GM23248 (cell line): ENCODE data around the gene FAM9B.

Source experiments
- EZH2 ChIP-seq: fragments of 200-600 bp; sonication (generic); IDR thresholded peaks from 2 replicates; pipeline ENCODE4 v1.6.1; 2018; ENCODE audit warnings: antibody characterized with exemption, mild to moderate bottlenecking; ENCODE audit not compliant: insufficient read depth, poor library complexity, severe bottlenecking
- EZH2phosphoT487 ChIP-seq: fragments of 200-600 bp; sonication (generic); IDR thresholded peaks from 2 replicates; pipeline ENCODE4 v1.6.1; 2018; ENCODE audit warnings: antibody characterized with exemption, moderate library complexity, mild to moderate bottlenecking, low read depth; ENCODE audit not compliant: insufficient read depth

DNA sequence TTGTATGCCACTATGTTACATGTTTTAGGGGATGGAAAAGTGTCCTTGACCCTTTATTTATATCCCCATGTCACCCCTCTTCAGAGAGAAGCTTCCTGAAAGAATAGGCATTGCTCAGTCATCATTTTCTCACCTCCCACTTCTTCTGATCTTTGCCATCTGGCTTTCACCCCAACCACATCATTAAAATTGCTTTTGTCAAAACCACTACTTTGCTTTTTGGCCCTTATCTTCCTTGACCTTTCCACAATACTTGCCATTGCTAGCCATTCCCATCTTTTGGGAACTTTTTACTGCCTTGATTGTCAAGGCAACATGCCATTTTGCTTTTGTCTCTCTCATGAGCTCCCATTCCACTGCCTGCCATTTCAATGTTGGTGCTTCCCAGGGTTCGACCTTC is 14.9 kb upstream of the FAM9B start:
- no peak for TF ChIP-seq EZH2phosphoT487
- no peak for TF ChIP-seq EZH2
